Hematopoietic multipotent progenitor cell treated with erythropoietin and hydrocortisone succinate and interleukin-3 and kit ligand, for 15 days (in vitro differentiated cells): Measurements from ENCODE around the gene NFX1.
"Not testable (repeated sequence)": the region's sequence is repeated elsewhere in the genome, so short reads cannot be mapped to it uniquely, and the experiment has no call there.

ENCODE experiments used
- DNase-seq: peaks from one replicate; pipeline ENCODE4 v3.0.0-alpha.2; 2015; ENCODE audit warnings: low spot score

NFX1 gene

GRCh38 chr9:33310748-33311147, 20.4 kb downstream of the NFX1 start:
- DNase-seq, result no peak

- no peak for DNase-seq
Observed at GRCh38 chr9:33311953-33312352, 21.6 kb downstream of the NFX1 start.

- no peak for DNase-seq
Observed at GRCh38 chr9:33315371-33315770, 25.1 kb downstream of the NFX1 start.

- not testable (repeated sequence) for DNase-seq
Observed at GRCh38 chr9:33317136-33317535, 26.8 kb downstream of the NFX1 start.

- no peak for DNase-seq
Observed at GRCh38 chr9:33318225-33318624, 27.9 kb downstream of the NFX1 start.

GRCh38 chr9:33318781-33319180, 28.5 kb downstream of the NFX1 start:
- DNase-seq, result no peak

GRCh38 chr9:33320230-33320567, 29.9 kb downstream of the NFX1 start:
- DNase-seq, result no peak

GRCh38 chr9:33320568-33321261, 30.4 kb downstream of the NFX1 start:
- no peak for DNase-seq

- no peak for DNase-seq
Observed at GRCh38 chr9:33329117-33329563, 38.8 kb downstream of the NFX1 start.

GRCh38 chr9:33329979-33330378, 39.7 kb downstream of the NFX1 start:
- DNase-seq, result no peak

GRCh38 chr9:33331377-33331891, 41.1 kb downstream of the NFX1 start:
- DNase-seq, result peak; percentile 78

- DNase-seq, result no peak
Observed at GRCh38 chr9:33332011-33332410, 41.7 kb downstream of the NFX1 start.

- not testable (repeated sequence) for DNase-seq
Observed at GRCh38 chr9:33332956-33333355, 42.6 kb downstream of the NFX1 start.

GRCh38 chr9:33340186-33340585, 49.9 kb downstream of the NFX1 start:
- no peak for DNase-seq

- DNase-seq, result peak; percentile 48
Observed at GRCh38 chr9:33341182-33341581, 50.9 kb downstream of the NFX1 start.

- DNase-seq, result no peak
Observed at GRCh38 chr9:33344145-33344544, 53.8 kb downstream of the NFX1 start.

- no peak for DNase-seq
Observed at GRCh38 chr9:33346564-33346963, 56.2 kb downstream of the NFX1 start.

- no peak for DNase-seq
Observed at GRCh38 chr9:33348998-33349397, 58.7 kb downstream of the NFX1 start.

GRCh38 chr9:33349743-33350142, 59.4 kb downstream of the NFX1 start:
- no peak for DNase-seq

GRCh38 chr9:33350310-33350709, 60.0 kb downstream of the NFX1 start:
- DNase-seq, result no peak

GRCh38 chr9:33351547-33351946, 61.2 kb downstream of the NFX1 start:
- DNase-seq, result no peak

- peak; percentile 33 for DNase-seq
Observed at GRCh38 chr9:33354651-33355211, 64.4 kb downstream of the NFX1 start.

GRCh38 chr9:33355933-33356332, 65.6 kb downstream of the NFX1 start:
- no peak for DNase-seq

- not testable (repeated sequence) for DNase-seq
Observed at GRCh38 chr9:33358641-33359040, 68.3 kb downstream of the NFX1 start.
